Panc1 (cell line): ENCODE results near the gene SLC43A2.

Source experiments
- CTCF ChIP-seq: fragments of 450-650 bp; IDR thresholded peaks from 2 replicates; pipeline ENCODE4 v1.5.1; 2017; ENCODE audit warnings: mild to moderate bottlenecking
- POLR2AphosphoS5 ChIP-seq: IDR thresholded peaks from 2 replicates; pipeline ENCODE4 v1.6.1; 2012; ENCODE audit warnings: mild to moderate bottlenecking, low read depth, low read length, moderate library complexity
- SIN3A ChIP-seq: IDR thresholded peaks from 2 replicates; pipeline ENCODE4 v1.6.1; 2012; ENCODE audit warnings: low read depth, mild to moderate bottlenecking, low read length, moderate library complexity, borderline replicate concordance; ENCODE audit not compliant: insufficient read depth

- no peak for TF ChIP-seq CTCF
- no peak for TF ChIP-seq SIN3A
- TF ChIP-seq POLR2AphosphoS5 = no peak
Observed at GRCh38 chr17:1646199-1646875, 17.7 kb upstream of the SLC43A2 start.
